GM18858 (cell line): ENCODE results near the gene DDIT3.
"Not testable (repeated sequence)": the region's sequence is repeated elsewhere in the genome, so short reads cannot be mapped to it uniquely, and the experiment has no call there.

Experiments
- ATAC-seq: cut with Tn5 transposase; IDR thresholded peaks from one replicate; pipeline ENCODE4 v1.9.1; 2021; ENCODE audit not compliant: unreplicated experiment

The DDIT3 gene

GRCh38 chr12:57526477-57527126 is 6.3 kb upstream of the DDIT3 start:
- ATAC-seq = no peak

- no peak for ATAC-seq
Measured at GRCh38 chr12:57525615-57526383, 5.5 kb upstream of the DDIT3 start.

DNA sequence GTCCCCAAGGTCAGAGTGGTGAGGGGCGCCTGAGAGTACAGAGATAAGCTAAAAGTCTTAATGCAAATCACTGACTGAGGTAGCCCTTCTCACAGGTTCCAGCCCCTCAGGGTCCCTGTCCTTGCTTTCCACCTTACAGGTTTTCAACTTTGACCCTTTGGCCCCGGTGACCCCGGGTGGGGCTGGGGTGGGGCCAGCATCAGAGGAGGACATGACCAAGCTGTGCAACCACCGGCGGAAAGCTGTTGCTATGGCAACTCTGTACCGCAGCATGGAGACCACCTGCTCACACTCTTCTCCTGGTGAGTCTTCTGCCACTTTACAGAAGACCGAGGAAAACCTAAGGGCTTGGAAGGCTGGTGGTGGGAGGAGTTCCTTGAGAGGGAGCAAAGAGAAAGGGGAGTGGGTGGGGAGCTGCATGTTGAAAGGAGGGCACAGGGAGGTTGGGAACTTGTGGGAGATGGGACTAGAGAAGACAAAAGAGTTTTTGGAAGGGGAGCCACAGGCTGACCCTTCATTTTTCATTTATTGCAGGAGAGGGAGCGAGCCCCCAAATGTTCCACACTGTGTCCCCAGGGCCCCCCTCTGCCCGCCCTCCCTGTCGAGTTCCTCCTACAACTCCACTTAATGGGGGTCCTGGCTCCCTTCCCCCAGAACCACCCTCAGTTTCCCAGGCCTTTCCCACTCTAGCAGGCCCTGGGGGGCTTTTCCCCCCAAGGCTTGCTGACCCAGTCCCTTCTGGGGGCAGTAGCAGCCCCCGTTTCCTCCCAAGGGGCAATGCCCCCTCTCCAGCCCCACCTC is 4.7 kb upstream of the DDIT3 start:
- ATAC-seq = no peak

- no peak for ATAC-seq
Measured at GRCh38 chr12:57523706-57524614, 3.6 kb upstream of the DDIT3 start.

DNA sequence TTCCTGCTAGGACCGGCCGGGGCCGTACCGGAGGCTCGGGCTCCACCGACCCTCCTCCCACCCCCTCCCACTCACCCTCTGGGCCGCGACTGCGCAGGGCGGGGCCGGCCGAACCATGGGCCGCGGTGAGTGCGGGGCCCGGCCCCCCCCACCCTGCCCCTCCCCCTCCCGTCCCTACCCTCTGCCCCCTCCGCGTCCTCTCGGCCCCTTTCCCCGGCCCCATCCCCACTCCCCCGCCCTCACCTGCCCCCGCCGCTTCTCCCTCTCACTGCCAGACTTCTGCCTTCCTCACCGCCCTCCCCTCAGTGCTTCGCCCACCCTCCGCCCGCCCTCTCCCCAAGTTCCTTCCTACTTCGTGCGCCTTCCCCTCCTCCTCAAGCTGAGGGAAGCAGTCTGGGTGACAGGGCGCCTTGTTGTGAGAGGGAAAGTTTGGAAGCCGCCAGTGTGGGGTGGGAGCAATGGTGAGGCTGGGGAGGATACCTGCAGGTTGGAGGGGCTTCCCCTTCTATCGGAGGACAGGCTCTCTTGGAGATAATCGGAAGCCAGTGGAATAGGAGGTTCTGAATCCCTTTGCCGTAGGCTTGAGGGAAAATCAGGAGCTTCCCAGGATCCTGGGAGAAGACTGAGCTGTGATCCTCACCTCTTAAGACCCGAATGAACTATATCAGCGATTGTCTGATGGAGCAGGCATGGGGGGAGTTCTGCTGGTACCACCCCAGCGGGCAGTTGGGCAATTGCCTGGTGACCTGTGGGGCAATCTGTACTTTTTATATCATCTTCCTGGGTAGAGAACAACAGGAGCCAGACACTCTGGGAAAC is 2.8 kb upstream of the DDIT3 start:
- no peak for ATAC-seq

DNA sequence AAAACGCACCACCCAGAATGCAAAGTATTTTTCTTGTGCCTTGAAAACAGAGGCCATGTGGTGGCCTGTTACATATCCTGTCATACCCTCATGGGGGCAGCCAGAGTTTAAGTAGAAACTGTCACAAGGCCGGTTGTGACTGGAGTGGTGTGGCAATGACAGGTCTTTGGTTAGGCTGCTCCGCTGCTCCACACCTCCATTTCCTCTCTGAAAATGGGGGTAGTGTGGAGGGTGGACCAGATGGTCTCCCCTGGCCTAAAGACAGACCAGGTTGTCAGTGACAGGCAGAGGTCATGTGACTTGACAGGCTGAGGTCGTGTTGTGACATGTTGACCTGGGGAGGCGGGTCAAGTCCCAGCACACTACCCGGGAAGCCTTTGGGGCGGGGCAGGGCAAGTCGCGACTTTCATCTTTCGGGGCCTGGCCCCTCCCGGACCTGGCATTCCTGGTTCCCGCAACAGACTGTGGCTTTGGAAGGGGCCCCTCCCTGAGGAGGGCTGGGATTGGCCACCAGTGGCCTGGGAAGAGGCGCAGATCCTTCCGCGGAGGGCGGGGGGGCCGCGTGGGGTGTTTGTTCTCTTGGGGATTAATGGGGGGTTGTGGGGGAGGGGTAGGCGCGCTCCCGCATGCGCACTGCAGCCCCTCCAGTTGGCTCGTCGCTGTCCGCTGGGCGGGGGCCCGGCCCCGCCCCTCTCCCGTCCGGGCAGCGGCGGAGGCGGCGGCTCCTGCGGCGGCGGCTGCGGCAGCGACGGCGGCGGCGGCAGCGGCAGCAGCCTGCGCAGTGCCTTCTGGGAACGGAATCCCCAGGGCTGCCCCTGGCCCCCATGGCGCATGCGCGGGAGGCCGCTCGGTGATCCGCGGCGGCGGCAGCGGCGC is 1.9 kb upstream of the DDIT3 start, which contains the start of gene MBD6:
Gene MBD6 (plus strand): TSS at position 814 of the 876 bp plus-strand sequence. CDS start 1,480 bp downstream, outside the sequence.
- ATAC-seq = peak; percentile 31

DNA sequence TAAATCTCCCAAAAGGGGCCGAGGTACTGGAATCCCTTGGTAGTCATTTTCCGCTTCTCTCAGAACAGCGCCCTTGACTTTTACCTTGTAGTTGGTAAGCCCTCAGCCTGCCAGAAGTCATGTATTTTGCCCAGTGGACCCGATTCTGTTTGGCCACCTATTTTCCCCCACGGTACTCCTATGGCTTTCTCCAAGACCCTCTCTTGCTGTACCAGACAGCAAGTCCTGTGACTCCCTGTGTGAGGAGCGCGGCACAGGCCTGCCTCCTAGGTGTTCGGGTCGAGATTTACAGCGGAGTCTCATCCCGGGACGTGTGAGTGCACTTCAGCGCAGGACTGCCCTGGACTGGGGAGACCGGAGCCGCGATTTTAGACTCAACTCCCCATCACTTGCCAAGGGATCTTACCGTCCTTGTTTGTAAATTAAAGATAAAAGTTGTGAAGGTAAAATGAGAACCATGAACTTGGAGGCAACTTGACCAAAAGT is 1.3 kb upstream of the DDIT3 start:
- ATAC-seq = no peak

GRCh38 chr12:57519796-57520052 is 590 bp downstream of the DDIT3 start:
- ATAC-seq = no peak

GRCh38 chr12:57518920-57519795 is 1.2 kb downstream of the DDIT3 start:
- no peak for ATAC-seq

DNA sequence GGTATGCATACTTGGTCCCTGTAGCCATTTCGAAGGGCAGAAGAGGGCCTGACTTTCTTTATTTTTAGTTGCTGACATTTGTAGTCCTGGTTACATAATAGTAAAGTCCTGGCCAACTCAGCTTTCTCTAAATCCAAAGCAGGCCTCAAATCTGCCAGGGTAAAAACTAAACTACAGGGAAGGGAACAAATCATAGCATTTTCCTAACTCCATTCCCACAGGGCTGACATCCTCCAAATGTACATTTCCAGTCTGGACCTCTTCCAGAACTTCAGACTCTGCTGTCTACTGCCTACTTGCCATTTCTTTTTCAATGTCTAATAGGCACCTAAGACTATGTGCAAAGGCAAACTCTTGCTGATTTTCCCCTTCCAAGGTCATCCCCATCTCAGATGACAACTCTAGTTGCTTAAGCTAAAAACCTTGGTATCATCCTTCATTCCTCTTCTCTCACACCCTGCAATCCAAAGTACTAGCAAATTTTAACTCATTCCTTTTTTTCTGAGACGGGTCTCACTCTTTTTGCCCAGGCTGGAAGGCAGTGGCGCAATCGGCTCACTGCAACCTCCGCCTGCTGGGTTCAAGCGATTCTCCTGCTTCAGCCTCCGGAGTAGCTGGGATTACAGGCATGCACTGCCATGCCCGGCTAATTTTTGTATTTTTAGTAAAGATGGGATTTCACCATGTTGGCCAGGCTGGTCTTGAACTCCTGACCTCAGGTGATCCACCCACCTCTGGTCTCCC is 2.0 kb downstream of the DDIT3 start:
- ATAC-seq = no peak

DNA sequence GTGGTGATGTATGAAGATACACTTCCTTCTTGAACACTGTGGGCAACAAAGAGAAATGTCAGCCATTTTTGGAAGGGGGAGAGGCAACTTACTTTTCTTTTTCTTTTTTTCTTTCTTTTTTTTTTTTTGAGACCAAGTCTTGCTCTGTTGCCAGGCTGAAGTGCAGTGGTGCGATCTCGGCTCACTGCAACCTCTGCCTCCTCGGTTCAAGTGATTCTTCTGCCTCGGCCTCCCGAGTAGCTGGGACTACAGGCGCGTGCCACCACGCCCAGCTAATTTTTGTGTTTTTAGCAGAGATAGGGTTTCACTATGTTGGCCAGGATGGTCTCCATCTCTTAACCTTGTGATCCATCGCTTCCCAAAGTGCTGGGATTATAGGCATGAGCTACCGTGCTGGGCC is 2.6 kb downstream of the DDIT3 start:
- ATAC-seq = not testable (repeated sequence)

DNA sequence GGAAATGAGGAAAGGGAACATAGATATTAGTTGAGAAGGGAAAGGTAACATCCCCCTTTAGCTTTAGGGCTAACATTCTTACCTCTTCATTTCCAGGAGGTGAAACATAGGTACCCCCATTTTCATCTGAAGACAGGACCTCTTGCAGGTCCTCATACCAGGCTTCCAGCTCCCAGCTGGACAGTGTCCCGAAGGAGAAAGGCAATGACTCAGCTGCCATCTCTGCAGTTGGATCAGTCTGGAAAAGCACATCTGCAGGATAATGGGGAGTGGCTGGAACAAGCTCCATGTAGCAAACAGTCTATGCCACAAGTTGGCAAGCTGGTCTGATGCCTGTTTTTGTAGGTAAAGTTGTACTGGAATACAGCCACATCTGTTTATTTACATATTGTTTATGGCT is 3.1 kb downstream of the DDIT3 start:
- no peak for ATAC-seq

DNA sequence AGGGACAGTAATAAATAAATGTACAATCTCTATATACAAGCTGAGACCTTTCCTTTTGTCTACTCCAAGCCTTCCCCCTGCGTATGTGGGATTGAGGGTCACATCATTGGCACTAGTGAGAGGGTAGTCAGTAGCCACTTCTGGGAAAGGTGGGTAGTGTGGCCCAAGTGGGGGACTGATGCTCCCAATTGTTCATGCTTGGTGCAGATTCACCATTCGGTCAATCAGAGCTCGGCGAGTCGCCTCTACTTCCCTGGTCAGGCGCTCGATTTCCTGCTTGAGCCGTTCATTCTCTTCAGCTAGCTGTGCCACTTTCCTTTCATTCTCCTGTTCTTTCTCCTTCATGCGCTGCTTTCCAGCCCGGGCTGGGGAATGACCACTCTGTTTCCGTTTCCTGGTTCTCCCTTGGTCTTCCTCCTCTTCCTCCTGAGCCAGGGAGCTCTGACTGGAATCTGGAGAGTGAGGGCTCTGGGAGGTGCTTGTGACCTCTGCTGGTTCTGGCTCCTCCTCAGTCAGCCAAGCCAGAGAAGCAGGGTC is 3.6 kb downstream of the DDIT3 start:
- no peak for ATAC-seq

GRCh38 chr12:57515934-57516541 is 4.3 kb downstream of the DDIT3 start:
- no peak for ATAC-seq

DNA sequence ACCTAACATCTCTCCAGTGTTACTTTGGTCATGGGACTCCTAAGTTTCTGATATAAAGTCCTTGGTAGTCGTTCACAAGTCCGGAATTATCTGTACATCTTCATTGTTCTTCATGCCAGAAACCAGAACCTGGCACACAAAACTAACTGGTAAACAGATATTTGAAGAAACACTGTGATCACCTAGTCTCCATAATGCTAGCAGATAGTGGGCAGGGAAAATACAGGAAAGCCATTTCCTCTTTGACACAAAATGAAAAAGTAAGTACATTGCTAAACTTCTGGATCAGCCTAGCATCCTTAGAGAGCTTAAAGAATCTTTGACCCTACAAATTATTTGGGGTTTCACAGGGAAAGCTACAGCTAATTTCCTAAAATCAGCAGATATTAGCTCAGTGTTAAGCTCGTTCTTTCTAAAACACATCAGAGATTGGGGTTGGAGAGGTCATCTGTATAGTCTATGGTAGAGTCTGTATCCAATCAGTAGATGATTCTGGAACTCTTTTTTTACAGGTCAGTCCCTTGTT is 4.8 kb downstream of the DDIT3 start:
- ATAC-seq = no peak

- no peak for ATAC-seq
Measured at GRCh38 chr12:57514720-57515407, 5.5 kb downstream of the DDIT3 start.
